HG03095 (cell line): ENCODE data around the gene VAV2.

Source experiments
- ATAC-seq: cut with Tn5 transposase; IDR thresholded peaks from one replicate; pipeline ENCODE4 v1.9.1; 2021; ENCODE audit warnings: moderate library complexity; ENCODE audit not compliant: unreplicated experiment

Gene VAV2

DNA sequence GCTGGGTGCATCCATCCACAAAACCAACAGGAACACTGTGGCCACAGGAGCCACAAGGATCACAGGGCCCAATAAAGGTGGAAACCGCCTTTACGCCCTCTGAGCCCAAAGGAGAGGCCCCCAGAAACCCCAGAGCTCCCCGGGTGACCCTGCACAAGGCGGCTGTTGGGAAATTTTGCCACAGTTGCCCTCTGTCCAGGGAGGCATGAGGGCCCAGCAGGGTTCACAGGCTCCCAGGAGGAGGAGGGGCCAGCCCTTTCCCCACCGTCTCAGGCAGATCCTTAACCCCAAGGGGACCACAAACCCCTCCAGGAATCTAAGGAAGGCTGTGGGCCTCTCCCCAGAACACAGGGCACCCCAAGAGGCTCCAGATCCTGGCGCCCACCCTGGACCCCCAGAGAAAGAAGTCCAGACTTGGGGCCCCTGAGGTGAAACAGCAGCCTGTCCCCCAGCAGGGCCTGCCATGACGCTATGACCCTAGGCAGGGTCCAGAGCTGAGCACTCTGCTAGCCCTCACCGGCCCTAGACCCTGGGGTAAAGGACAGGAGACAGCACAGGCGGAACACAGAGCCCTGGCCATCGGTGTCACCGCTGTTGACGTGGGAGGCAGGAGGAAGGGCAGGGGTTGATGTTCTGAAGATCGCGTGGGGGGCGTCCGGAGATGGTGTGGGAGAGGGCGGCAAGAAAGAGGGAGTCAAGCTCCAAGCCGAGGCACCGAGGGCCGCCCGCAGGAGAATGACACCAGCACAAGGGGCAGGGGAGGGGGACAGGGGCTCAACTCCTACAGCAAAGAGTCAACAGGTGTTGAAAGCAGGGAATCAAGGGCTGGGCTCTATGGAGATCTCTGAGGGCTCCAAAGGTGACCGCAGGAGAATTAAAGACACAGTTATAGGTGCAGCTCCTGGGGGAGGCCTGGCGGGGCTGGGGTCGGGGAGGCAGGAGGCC, 97.5 kb downstream of the VAV2 start:
- no peak for ATAC-seq

DNA sequence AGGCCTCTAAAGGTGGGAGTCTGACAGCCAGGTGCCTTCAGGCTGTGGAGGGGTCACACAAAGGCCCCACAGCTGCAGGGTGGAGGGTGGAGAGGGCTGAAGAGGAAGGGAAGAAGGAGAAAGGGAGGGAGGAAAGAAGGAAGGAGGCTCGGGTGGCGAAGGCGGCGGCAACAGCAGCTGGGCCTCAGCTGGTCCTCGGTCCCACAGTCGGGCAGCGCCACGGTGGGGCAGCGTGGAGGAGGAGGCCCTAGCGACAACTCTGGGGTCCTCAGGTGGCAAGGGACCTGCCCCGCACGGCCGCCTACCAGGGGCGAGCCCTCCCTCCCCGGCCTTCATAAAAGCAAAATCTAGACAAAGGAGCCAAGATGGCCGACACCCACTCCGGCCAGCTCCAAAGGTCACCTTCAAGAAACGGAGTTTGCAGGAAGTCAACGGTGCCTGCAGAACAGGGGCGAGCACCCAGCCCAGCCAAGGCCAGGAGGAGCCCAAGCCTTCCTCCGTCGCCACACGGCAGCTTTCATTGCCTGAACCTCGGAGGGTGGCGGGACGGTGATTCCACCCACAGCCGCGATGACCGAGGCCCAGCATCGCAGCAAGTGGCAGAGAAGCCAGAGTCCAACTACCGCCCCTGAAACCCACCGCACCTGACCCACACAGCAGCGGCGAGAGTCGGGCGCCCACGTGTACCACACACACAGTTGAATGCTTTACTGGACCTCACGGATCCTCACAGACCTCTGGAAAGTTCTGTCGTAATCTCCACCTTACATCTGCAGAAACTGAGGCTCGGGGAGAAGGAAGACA, 98.7 kb downstream of the VAV2 start:
- no peak for ATAC-seq

DNA sequence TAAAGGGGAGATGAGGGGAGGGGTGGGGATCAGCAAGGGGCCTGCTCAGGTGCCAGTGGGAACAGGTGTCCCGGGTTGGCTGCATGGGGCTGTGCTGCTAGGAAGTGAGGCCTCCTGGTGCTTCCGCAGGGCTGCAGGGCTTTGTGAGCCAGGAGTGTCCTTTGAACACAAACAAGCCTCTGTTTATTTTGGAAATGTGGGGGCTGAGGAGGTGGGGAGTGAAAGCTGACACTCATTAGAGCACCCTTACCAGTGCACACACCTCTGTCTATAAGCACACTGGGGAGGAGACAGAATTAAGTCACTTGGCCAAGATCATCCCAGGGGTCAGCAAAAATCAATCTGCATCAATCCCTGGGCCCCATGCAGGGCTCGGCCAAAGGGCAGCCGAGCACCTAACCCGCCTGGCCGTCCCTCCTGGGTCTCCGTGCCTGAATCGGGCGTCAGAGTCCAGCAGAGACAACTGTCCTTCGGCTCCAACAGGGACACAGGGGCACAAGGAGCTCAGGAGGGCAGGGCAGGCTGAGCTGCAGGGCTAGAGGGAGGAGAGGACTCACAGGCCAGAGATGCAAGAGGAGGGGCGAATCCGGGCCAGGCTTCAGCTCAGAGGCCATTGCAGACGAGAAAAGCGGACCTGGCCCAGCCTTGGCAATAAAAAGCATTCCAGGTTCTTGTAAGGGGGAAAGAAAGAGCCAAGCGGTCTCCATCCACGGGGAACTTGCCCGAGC, 99.8 kb downstream of the VAV2 start:
- no peak for ATAC-seq

DNA sequence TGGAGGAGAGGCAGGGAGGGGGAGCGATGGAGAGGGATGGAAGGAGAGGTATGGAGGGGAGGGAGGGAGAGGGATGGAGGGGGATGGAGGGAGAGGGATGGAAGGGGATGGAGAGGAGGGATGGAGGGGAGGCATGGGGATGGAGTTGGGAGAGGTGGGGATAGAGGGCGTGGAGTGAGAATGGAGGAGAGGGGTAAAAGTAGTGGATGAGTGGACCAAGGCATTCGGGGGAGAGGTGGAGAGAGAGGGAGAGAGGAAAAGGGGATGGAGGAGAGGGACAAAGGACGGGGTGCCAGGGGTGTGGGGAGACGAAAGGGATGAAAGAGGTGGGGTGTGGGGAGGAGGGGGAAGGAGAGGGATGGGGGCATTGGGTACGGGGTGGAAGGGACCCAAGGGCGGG, 100.4 kb downstream of the VAV2 start:
- ATAC-seq: no peak

DNA sequence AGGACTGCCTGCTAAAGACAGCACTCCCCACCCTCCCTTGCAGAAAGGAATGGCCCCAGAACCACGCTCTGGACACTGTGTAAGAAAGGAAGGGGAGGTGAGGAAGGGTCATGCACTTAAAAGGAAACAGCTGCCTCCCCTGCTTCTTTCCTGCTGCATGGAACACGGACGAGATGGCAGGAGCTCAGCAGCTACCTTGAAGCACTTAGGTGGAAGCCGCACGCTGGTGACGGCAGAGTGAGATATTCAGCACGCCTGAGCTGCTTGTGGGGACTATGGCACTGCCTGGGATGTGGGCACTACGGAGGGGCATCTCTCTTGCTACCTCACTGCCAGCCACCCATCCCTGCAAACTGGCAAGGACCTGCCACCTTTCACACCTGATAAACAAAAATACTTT, 101.5 kb downstream of the VAV2 start:
- no peak for ATAC-seq

DNA sequence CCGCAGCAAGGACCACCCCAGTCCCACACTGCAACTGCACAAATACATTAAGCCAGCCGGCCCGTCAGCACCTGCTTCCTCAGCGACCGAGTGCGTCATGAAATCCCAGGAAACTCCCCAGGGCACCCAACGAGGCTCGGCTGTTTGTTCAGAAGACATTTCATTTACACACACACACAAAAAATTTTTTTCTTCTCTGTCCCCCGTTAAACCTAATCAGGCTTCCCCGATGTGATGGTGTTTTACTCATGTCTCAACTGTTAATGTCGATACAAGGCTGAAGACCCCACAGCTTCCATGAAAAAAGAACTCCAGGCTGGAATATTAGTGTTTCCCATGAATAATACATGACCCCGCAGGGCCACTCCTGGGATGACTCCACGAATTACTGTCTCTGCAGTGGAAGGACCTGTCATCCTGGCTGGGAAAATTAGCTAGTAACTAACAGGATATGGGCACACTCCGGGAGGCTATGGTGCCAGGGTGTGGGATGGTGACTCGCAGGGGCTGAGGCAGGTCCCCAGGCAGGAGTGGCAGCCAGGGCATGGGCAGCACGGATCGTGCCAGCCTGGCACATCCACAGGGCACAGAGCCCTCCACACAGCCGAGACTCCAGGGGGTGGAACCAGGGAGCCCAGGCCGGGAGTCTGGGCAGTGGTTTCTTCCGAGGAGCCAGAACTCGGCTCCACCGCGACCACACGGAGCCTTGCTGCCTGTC, 102.4 kb downstream of the VAV2 start:
- ATAC-seq: no peak

DNA sequence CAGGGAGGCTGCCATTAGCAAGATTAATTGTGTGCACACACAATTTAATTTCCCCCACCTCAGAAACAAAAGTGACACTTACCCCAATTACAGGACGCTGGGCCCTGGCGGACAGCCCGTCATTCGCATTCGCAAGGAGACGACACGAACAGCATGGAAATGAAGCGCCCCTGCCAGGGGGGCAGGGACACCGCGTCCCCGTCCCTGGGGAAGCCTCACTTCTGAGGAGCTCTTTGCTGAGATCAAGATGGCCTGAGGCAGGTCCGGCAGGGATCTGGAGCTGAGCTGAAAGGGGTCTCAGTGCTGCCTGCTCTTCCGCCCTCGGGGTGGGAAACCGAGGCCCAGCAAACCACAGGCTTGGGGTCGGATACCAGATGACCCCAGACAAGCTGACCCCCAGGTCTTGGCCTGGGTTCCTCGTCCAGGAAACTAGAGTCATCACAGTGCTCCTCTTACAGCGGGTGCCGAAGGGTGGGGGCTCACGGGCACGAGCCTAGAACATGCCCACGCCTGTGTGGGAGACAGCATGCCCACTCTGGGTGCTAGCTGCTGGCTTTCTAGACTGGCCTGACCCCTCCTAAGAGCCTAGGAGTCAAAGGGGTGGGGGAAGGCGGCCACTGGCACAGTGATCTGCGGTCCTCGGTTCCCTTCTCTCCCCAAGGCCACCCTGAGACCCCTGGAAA, 103.2 kb downstream of the VAV2 start:
- ATAC-seq: no peak

DNA sequence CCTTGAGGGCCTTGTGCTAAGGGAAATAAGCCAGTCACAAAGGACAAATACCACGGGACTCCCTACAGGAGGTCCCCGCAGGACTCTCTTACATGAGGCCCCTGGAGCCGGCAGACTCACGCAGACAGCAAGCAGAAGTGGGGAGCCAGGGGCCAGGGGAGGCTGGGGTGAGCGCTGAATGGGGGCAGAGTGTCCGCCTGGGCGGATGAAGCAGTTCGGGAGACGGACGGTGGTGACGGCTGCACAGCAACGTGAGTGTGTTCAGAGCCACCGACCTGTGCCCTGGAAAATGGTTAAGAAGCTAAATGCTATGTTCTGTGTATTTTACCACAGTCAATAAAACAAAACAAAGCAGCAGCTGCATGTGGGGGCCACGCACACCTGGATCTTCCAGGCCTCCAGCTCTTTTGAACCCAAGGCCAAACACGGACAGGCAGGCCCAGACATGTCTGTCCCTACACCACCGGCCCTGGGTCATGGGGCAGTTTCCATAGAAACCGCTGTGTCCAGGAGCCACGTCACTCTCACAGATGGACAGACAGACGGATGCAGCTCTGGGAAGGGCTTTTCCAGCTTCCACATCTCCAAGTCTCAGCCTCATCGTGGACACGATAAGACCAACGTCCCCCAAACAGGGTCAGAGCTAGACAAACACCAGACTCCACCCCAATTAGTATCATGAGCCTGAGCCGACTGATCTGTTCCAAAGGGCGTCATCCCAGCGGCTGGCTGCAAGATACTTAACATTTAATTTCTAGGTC, 103.9 kb downstream of the VAV2 start:
- no peak for ATAC-seq

DNA sequence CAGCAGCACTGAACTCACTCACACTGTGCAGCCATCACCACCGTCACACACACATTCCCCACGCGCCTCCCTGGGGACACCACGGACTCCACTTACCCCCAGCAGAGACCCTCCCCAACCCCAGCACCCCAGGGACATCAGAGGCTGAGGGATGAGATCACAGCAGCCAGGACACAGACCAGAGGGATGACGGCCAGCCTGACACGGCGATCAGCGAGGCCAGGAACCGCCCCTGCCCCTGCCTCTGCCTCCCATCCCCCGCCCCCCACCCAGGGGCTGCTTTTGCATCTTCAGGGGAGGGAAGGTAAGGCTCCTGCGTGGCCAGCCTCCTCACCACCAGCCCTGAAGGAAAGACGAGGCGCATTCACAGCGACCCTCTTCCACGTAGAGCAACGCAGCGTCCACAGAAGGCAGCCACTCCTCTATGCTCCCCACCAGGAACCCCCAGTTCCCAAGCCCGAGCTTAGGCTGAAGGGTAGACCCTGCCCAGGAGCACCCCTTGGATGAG, 104.5 kb downstream of the VAV2 start:
- ATAC-seq: no peak

DNA sequence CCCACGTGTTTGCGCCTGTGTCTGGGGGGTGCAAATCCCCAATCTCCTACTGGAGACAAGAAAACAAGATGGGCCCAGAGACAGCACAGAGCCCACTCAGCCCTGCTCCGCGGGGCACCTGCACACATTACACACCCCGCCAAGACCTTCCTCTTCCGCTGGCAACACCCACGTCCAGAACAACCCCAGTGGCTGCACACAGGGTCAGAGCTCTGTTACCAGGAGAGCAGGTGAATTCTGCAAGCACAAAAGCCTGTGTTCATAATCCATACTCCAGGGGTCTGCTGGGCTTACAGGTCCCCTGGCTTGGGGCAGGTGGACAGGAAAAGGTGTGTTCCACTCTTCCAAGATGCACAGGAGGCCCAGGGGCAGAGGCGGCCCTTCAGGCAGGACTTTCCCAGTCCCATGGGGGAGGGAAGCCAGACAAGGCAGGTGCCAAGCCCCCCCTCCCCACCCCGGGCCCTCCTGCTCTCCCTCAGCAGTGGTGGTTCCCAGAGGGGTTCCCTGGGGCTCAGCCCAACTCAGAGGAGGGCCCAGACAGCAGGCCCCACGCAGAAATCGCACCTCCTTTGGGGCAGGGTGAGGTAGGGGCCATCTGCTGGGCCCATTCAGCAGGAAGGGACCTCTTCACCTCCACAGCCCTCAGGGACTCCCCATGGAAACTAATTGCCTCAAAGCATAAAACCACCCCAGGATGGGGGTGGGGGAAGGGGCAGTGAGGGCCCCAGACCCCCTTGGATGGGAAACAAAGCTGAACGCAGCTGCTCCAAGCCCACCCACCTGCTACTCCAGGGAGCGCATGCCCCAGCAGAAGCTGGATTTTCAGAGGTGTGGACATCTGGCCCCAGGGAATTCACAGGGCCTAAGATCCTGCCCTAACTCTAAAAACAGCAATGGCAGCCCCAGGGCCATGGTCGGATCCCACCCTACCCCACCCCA, 105.3 kb downstream of the VAV2 start:
- ATAC-seq: no peak

DNA sequence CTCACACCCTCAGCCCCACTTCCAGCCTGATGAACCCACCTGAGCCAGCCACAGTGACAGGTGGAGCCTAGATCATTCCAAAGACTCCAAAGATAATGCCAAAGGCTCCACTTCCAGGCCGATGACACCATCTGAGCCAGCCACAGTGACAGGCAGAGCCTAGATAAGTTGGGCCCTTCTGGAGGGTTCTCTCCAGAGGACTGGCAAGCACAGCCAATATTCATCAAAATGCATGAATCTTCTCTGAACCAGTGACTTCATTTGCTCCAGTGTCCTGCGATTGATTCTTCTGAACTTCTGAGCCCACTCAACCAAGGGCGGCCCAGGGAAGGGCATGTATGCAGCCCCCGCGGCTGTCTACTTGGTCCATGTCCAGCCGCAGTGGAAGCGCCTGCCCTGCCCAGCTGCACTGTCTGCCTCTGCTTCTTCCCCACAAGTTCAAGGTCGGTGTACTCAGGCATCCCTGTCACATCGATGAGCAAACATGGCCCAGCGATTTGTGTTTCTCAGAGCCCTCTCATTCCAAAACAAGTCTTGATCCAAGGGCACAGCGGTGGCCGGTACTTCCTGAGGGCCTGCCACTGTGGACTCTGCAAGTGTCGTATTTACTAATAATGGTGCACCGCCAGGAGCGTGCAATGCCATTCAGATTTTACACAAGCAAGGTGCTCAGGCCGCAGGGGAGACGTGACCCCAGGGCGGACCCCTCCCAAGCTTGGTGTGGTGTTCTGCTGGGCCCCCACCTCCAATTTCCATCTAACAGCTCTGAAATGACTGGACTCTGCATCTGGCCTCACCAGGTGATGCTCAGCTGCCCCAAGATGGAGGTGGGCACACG, 107.0 kb downstream of the VAV2 start:
- no peak for ATAC-seq

DNA sequence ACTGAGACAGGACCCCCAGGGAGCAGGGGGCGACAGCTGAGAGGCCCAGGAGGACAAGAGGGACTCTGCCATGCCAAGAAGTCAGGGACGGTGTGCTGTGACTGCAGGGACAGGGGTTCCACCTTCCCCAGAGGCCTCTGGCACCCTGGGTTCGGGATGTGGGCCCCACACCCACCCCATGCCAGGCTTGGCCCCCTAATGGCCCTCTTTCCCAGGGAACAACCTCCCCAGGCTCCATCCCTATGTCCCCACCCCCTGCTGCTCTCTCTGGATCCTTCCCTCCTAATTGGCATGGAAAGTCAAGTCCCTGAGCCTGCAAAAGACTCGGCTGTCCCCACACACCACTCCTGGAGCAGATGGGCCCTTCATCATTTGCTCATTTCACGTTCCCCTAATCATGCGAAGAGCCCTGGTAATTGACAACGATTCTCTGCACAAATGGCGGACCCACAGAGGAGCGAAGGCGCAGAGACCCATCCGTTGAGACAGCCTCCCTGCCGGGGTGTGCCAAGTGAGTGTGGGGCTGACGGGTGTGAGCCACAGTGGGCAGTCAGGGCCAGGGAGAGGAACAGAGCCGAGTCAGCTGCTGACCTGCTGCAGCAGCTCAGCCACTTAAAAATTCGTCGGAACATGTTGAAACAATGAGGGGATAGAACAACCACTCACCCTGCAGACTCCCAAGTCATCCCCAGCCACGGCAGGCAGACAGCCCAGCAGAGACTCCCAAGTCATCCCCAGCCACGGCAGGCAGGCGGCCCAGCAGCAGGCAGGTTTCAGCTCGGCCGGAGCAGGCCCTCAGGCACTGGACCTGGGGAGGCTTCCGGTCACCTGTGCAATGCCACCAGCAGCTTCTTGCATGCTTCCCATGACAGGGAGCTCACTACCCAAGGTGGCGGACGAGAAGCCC, 109.0 kb downstream of the VAV2 start:
- no peak for ATAC-seq

DNA sequence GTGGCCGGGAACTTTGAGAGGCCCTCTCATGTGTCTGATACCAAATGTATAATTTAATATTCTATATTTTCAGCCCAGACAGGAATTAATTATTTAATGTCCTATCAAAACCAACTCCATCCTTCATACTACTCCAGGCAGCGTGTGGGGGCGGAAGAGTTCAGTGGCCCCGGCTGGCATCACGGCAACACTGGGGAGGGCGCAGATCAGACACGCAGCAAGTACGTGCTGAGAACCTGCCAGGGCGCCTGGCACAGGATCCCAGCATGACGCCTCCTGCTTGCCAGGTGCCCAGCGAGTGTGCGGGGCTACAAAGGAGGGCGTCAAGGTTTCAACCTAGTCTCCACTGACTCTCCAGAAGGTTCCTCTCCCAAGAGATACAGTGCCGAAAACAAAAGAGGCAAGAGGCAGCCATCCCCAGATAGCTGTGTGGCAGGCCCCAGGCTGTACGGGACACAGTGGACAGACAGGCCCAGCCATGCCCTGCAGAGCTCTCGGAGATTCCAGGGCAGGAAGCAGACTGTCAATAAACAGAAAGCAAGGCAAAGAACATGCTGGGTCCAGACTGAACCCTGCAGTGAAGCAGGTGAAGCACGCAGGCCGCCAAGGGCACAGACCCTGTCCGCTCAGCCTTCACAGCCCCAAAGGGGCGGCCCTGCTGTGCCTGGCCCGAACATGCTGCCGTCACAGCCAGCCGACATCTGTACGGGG, 110.3 kb downstream of the VAV2 start:
- no peak for ATAC-seq

DNA sequence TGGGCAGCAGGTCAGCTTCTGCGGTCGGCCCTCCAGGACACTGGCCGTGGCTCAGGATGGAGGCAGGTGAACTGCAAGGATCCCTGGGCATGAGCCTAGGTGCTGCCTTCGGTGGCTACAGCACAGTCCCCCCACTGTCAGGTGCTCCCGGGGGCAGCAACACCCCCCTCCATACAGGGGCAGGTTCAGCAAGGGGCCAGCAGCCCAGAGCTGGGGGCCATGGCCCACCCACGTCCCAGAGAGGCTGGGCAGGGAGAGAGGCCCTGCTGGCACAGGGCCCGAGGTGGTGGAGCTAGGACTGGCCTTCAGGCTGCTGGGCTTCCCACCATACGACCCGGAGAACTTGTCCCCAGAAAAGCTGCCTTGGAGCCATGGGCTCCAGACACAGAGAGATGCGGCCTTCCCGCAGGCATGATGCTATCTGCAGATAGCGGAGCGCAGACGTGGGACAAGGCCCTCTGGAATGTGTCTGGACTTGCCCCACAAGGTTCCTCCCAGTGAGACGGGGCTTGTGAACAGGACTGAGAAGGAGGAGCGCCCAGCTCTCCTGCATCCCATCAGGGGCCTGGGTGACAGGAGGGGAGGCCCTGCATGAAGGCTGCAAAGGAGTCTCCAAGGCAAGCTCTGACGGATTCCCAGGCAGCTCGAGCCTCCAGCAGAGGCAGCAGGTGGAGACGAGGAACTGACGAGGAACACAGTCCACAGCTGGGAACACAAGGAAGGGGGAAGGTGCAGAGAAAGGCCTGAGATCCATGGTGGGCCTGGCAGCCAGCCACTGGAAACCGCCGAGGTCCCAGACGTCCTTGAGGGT, 111.1 kb downstream of the VAV2 start:
- ATAC-seq: no peak

DNA sequence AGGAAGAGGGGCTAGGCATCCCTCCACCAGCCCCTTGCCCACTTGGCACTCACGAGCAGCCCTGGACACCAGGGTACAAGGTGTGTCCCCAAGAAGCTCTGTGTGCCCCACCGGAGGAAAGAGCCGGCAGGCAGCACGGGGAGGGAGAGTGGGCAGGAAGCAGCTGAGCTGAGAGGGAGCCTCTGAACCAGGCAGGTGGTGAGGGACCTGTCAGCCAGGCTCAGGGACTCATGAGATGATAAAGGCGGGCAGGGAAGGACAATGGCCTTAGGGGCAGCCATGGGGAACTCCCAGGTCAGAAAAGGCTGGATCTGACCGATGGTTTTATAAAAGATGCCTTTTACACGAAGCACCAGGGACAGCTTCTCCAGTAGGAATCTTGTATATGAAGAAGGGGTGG, 112.0 kb downstream of the VAV2 start:
- ATAC-seq: no peak
